ENCODE results near the gene FAM114A1.

- TF ChIP-seq CTCF (conservative IDR thresholded peaks at IDR 0.05; ENCODE audit: low read length) = no peak
- TF ChIP-seq EZH2phosphoT487 (IDR thresholded peaks at IDR 0.05; ENCODE audit: borderline replicate concordance) = no peak
Observed at GRCh38 chr4:38928568-38928967, 61.0 kb downstream of the FAM114A1 start.
